ENCODE measurements around the gene NPB.
A peak's percentile ranks its signal among the peaks of the same experiment; 100 is the strongest.

NPB gene

GRCh38 chr17:81906476-81907218 lies 4.6 kb downstream of the NPB start:
- no peak for DNase-seq (ENCODE audit: low read depth)
- no peak for TF ChIP-seq CTCF (IDR thresholded peaks at IDR 0.05; ENCODE audit: insufficient read depth, low read depth, low read length, missing control alignments)
- H3K4me3 ChIP-seq (ENCODE audit: low read depth, low read length) = no peak overlapping the region

DNA sequence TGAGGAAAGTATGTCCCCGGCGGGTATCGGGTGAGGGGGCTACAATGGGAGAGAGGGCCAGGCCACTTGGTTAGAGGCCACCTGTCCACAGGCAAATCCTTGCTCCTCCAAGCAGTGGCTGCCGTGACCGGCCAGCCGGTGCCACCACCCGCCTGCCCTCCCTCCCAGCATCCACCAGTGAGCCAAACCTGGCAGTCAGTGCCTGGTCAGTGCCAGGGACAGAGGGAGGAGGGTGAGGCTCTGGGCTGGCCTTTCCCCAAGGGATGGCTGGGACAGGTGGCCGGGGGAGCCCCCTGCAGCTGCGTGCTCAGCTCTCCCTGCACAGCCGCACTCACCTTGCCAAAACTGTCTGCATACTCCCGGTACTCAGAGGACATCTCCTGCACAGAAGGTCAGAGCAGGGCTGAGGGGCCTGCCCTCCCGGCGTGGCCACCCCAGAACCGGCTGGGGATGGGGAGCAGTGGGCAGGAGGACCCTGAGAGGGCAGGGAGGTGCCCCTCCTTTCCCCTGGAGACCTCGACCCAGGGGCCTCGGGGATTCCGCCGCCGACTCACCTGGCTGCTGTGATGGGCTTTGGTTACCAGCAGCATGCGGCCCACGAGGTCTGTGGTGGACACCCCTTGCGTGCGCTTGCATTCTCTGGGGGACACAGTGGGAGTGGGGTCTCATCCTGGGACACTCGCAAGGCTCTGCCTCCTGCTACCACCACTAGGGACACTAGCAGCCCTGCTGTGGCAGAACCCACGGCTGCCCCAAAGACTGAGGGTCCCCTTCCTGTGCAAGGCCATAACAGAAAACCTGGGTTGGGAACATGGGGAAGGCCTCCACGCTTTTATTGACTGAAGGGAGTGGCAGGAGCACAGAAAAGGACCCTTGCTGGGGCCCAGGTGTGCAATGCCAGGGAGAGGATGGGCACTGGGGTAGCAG lies 5.4 kb downstream of the NPB start:
- DNase-seq (ENCODE audit: low read depth) = no peak
- no peak for TF ChIP-seq CTCF (IDR thresholded peaks at IDR 0.05; ENCODE audit: insufficient read depth, low read depth, low read length, missing control alignments)
- H3K4me3 ChIP-seq (ENCODE audit: low read depth, low read length) = no peak overlapping the region

DNA sequence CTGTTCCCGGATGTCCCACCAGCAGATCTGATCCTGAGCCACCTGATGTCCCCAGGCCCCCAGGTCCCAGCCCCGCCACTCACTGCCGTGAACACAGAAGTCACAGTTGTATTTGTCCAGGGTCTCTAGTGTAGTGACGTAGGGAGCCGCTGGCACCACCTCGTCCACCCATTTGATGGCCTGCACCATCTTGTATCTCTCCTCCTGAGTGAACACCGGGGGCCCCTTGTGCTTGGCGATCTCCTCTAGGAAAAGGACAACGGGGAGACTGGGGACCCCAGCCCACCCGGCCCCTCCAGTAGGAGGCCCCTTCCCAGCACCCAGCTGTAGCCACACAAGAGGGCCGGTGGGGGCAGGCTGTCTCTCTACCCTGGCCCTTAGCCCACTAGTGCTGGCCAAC lies 6.8 kb downstream of the NPB start:
- no peak for TF ChIP-seq CTCF (IDR thresholded peaks at IDR 0.05; ENCODE audit: insufficient read depth, low read depth, low read length, missing control alignments)
- no peak overlapping the region for H3K4me3 ChIP-seq (ENCODE audit: low read depth, low read length)
- DNase-seq (ENCODE audit: low read depth) = no peak

DNA sequence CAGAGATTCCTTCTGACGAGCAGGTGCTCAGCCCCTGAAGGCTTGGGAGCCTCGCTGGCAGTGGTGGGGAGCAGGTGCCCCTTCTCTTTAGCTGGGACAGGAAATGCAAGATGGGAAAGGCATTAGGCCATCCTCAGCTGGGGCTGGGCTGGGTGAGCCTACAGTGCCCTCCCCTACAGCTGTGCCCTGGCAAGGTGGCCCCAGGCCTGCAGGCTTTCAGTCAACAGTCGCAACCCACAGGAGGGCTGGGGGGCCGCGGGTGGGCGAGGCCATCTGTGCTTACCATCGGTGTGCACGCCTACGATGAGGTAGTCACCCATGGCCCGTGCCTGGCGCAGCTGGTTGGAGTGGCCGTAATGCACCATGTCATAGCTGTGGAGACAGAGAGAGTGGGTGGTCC lies 7.2 kb downstream of the NPB start:
- H3K4me3 ChIP-seq (ENCODE audit: low read depth, low read length) = no peak overlapping the region
- TF ChIP-seq CTCF (IDR thresholded peaks at IDR 0.05; ENCODE audit: insufficient read depth, low read depth, low read length, missing control alignments) = no peak
- DNase-seq (ENCODE audit: low read depth) = no peak

DNA sequence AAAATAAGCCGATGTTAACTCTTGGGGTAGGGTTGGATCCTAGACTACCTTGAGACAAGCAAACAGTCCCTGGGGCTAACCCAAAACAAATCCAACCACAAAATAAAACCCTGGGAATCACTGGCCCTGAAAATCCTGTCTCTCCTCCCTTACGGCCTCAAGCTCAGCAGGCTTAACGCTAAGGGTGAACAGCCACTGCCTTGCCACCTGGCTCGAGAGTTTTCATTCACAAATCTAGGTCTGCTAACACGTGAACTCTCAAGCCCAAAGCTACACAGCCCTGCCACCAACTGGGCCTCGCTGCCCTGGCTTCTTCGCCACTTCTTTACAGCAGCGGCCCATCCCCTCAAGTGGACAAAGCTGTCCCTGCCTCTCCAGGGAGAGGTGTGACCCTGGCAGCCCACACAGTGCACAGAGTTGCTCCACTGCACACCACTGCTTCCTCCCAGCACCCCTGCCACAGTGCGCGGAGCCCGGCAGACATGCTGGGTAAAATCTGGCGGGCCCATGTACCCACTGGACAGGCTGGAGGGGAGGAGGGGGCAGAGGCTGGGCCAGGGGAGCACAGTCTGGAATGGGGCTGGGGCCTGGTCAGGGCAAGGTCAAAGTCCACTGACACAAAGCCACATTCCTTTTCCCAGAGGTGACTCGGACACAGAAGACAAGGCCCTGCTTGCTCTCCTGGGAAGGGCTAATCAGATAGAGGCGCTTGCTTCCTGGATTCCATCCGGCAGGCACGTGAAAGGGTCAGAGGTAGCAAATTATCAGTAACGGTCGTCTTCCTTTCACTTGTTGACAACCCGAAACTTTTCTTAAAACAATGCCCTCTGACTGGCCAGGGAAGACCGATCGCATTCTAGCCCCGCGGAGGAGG lies 8.2 kb downstream of the NPB start:
- no peak for TF ChIP-seq CTCF (IDR thresholded peaks at IDR 0.05; ENCODE audit: insufficient read depth, low read depth, low read length, missing control alignments)
- DNase-seq (ENCODE audit: low read depth) = no peak
- H3K4me3 ChIP-seq (ENCODE audit: low read depth, low read length) = peak overlapping the region; percentile 82

GRCh38 chr17:81910840-81911276 lies 8.8 kb downstream of the NPB start:
- DNase-seq (ENCODE audit: low read depth) = no peak
- peak overlapping the region; percentile 82 for H3K4me3 ChIP-seq (ENCODE audit: low read depth, low read length)
- no peak for TF ChIP-seq CTCF (IDR thresholded peaks at IDR 0.05; ENCODE audit: insufficient read depth, low read depth, low read length, missing control alignments)
